ENCODE measurements around the gene ACTG1.

DNA sequence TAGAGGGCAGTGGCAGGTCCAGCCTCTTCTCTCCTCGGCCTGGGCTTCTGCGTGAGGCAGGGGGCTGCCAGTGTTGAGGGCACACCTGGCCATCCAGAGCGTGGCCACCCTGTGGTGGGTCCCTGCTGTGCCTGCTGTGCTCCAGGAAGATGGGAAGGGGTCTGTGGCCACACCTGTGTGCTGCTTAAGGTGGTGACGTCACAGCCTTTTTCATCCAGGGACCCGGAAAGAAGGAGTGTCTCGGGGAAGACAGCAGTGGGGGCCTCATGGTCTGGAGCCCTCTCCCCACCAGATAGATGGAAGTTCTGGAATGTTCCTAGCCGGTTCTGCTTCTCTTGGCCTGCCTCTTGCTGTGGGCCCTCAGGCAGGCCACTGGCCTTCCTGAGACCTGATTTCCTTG lies 36.5 kb downstream of the ACTG1 start:
- TF ChIP-seq POLR2A (IDR thresholded peaks at IDR 0.05) (no peak), POLR2AphosphoS5 (IDR thresholded peaks at IDR 0.05; ENCODE audit: insufficient read depth in 1 of 2, low read depth in 1 of 2) (no peak)
- TF ChIP-seq, protein P1, sequence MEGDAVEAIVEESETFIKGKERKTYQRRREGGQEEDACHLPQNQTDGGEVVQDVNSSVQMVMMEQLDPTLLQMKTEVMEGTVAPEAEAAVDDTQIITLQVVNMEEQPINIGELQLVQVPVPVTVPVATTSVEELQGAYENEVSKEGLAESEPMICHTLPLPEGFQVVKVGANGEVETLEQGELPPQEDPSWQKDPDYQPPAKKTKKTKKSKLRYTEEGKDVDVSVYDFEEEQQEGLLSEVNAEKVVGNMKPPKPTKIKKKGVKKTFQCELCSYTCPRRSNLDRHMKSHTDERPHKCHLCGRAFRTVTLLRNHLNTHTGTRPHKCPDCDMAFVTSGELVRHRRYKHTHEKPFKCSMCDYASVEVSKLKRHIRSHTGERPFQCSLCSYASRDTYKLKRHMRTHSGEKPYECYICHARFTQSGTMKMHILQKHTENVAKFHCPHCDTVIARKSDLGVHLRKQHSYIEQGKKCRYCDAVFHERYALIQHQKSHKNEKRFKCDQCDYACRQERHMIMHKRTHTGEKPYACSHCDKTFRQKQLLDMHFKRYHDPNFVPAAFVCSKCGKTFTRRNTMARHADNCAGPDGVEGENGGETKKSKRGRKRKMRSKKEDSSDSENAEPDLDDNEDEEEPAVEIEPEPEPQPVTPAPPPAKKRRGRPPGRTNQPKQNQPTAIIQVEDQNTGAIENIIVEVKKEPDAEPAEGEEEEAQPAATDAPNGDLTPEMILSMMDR (IDR thresholded peaks at IDR 0.05), result no peak

Data from vagina (tissue), 2 donors.